ENCODE measurements around the gene LCE1D.

Gene LCE1D

DNA sequence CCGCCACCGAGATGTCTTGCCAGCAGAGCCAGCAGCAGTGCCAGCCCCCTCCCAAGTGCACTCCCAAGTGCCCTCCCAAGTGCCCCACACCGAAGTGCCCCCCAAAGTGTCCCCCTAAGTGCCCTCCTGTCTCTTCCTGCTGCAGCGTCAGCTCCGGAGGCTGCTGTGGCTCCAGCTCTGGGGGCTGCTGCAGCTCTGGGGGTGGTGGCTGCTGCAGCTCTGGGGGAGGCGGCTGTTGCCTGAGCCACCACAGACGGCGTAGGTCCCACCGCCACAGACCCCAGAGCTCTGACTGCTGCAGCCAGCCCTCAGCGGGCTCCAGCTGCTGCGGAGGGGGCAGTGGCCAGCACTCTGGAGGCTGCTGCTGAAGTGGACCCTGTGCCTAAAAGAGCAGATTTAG lies 20.2 kb upstream of the LCE1D start:
- no peak for TF ChIP-seq CTCF (IDR thresholded peaks at IDR 0.05; ENCODE audit: borderline replicate concordance, insufficient read depth, low read depth, low read length)
- H3K4me3 ChIP-seq (ENCODE audit: low read depth, low read length) = no peak overlapping the region

DNA sequence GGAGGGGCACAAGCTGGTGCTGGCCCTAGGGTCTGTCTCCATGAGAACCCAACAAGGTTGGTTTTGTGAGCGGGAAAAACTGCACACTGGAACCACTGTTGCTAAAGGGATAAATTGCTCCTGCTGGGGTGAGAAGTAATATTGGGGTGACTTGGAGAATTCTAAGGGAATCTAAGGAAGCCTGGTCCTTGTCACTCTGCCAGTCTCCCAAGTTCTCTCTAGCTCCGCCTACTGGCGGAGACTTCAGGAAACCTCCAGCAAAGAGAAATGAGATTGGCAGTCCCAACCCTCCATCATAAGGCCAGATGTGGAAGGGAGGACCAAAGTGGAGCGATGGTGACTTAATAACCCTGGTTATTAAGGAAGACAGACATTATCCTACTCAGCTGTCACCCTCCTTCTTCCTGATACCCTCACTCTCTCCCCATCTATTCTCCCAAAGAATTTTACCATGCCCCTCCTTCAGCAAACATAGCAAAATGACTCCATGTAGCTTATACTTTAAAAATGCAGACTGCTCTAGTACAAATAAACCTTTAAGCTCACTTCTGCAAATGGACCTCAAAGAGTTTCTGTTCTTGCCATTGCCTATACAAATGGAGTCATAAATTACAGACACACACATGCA lies 18.9 kb upstream of the LCE1D start:
- peak; percentile 73 for TF ChIP-seq CTCF (IDR thresholded peaks at IDR 0.05; ENCODE audit: borderline replicate concordance, insufficient read depth, low read depth, low read length)
- H3K4me3 ChIP-seq (ENCODE audit: low read depth, low read length) = no peak overlapping the region

DNA sequence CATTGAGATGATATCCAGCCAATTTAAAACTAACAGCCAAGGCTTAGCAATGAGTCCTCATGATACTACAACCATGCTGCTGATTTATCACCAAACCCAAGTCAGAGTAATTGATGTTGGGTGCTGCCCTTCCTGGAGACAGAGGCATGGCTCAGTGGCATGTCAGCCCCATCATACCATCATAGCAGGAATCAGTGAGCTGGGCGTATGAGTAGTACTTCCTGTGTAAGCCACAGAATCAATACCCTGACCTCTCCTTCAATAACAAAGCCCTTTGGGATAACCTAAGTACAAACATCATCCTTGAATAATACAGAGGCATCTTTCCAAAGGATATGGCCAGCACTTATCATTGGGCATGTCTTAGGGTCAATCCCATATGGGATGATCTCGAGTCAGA lies 13.4 kb upstream of the LCE1D start:
- no peak overlapping the region for H3K4me3 ChIP-seq (ENCODE audit: low read depth, low read length)
- TF ChIP-seq CTCF (IDR thresholded peaks at IDR 0.05; ENCODE audit: borderline replicate concordance, insufficient read depth, low read depth, low read length) = no peak

DNA sequence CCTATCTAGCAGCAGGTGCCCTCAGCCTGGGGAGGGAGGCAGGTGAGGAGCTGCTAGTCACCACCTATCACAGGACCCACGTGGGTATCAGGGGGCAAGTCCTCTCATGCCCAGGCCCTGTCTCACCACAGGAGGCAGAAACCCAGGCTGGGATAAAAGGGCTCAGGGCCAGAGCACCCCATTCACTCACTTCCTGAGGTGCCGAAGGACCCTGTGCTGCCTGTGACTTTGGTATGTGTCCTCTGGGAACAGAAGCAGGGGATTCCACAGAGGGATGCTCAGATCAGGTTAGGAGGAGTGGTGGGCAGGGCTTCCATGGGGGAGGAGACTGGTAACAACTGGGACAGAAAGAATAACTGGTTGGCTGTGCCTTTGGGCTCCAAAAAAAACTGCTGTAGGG lies 10.4 kb upstream of the LCE1D start, which contains the start of gene LCE1E:
TSS of gene LCE1E (plus strand) at position 181 of the 400 bp plus-strand sequence. CDS start 1,043 bp downstream, outside the sequence.
- no peak for TF ChIP-seq CTCF (IDR thresholded peaks at IDR 0.05; ENCODE audit: borderline replicate concordance, insufficient read depth, low read depth, low read length)
- no peak within 1 kb of the TSS for H3K4me3 ChIP-seq (ENCODE audit: low read depth, low read length)

DNA sequence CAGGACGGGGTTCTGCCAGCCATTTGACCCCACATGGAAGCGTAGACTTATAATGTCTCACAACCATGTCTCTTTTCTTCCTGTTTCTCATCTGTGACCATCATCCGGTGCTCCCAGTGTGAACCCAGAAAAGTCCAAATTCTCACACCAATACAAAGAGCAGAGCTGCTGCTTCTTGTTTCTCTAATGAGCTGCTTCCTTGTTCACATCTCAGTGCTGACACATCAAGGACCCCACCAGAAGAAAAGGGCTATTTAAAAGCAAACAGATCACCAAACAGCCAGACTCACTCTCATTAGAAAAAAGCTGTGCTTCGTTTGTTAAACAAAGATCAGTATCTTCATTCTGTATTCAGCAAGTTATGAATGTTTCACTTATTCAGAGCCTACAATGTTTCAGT lies 835 bp upstream of the LCE1D start:
- no peak for TF ChIP-seq CTCF (IDR thresholded peaks at IDR 0.05; ENCODE audit: borderline replicate concordance, insufficient read depth, low read depth, low read length)
- no peak overlapping the region for H3K4me3 ChIP-seq (ENCODE audit: low read depth, low read length)

DNA sequence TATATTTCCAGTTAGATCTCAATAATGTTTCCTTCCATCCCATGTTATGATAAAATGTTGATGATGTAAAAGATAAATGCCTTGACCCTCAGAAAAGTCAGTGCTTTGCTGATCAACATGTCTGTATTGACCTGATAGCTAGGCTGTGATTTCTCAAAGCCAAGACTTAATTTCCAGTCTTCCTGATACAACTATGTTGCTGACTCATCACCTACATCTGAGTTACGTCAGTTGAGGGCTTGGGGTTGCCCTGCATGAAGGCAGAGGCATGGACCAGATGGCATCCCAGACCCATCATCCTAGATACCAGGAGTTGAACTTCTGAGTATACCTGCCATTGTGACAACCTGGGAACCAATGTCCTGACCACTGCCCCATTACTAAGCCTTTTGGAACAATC lies 4.8 kb downstream of the LCE1D start:
- no peak for TF ChIP-seq CTCF (IDR thresholded peaks at IDR 0.05; ENCODE audit: borderline replicate concordance, insufficient read depth, low read depth, low read length)
- H3K4me3 ChIP-seq (ENCODE audit: low read depth, low read length) = no peak overlapping the region

DNA sequence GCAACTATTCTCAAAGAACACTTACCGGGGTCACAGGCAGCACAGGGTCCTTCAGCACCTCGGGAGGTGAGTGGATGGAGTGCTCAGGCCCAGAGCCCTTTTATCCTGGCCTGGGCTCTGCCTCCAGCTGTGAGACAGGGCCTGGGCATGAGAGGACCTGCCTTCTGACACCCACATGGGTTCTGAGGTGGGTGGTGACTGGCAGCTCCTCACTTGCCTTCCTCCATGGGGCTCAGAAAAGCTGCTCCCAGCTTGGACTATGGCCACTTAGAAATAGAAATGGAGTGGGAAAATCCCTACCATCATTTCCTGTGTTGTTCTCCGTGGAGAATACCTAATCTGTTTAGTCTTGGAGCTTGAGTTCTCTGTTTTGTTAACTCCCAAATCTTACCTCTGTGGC lies 10.1 kb downstream of the LCE1D start, which contains the start of gene LCE1C:
TSS of gene LCE1C (minus strand) at position 76 of the 400 bp plus-strand sequence. CDS start 1,173 bp downstream, outside the sequence.
- no peak within 1 kb of the TSS for H3K4me3 ChIP-seq (ENCODE audit: low read depth, low read length)
- TF ChIP-seq CTCF (IDR thresholded peaks at IDR 0.05; ENCODE audit: borderline replicate concordance, insufficient read depth, low read depth, low read length) = no peak
